GM21360 (cell line): ENCODE data around the gene CNOT1.

ENCODE experiments used
- ATAC-seq: cut with Tn5 transposase; IDR thresholded peaks from one replicate; pipeline ENCODE4 v1.9.1; 2021; ENCODE audit warnings: mild to moderate bottlenecking, moderate library complexity; ENCODE audit not compliant: unreplicated experiment

CNOT1 gene

GRCh38 chr16:58518980-58519368, 110.7 kb downstream of the CNOT1 start:
- no peak for ATAC-seq

- peak; percentile 36 for ATAC-seq
These were observed 111.3 kb downstream of the CNOT1 start for GRCh38 chr16:58518083-58518979.

GRCh38 chr16:58516768-58517107, 112.9 kb downstream of the CNOT1 start:
- no peak for ATAC-seq

- peak; percentile 32 for ATAC-seq
These were observed 113.5 kb downstream of the CNOT1 start for GRCh38 chr16:58515871-58516767.

- ATAC-seq: peak; percentile 62
These were observed 114.3 kb downstream of the CNOT1 start, which contains the start of gene SETD6 for GRCh38 chr16:58515125-58515870. Gene SETD6, plus strand, starts transcription at chr16:58515517. Its CDS starts 21 bp downstream, at chr16:58515538.

GRCh38 chr16:58513874-58514273, 115.8 kb downstream of the CNOT1 start:
- ATAC-seq: no peak

- peak; percentile 37 for ATAC-seq
These were observed 117.5 kb downstream of the CNOT1 start for GRCh38 chr16:58511933-58512815.

- ATAC-seq: no peak
These were observed 118.6 kb downstream of the CNOT1 start for GRCh38 chr16:58510776-58511628.

GRCh38 chr16:58510097-58510775, 119.4 kb downstream of the CNOT1 start:
- ATAC-seq: no peak

- no peak for ATAC-seq
These were observed 120.2 kb downstream of the CNOT1 start for GRCh38 chr16:58509256-58510096.

- no peak for ATAC-seq
These were observed 120.9 kb downstream of the CNOT1 start for GRCh38 chr16:58508671-58509251.

GRCh38 chr16:58507963-58508670, 121.5 kb downstream of the CNOT1 start:
- ATAC-seq: no peak

- no peak for ATAC-seq
These were observed 122.2 kb downstream of the CNOT1 start for GRCh38 chr16:58507195-58507962.

GRCh38 chr16:58506241-58507194, 123.1 kb downstream of the CNOT1 start:
- ATAC-seq: no peak
